ENCODE data around the gene CCNT2. TPM values are rescaled to one million over a fixed set of nuclear protein-coding genes. Genes with fewer than 3 reads are reported as not detected.
A peak's percentile ranks its signal among the peaks of the same experiment; 100 is the strongest.

The CCNT2 gene
- total RNA-seq, 6 experiments from 2014 or later, result 13.2 to 23.6 (median 17.5) TPM

DNA sequence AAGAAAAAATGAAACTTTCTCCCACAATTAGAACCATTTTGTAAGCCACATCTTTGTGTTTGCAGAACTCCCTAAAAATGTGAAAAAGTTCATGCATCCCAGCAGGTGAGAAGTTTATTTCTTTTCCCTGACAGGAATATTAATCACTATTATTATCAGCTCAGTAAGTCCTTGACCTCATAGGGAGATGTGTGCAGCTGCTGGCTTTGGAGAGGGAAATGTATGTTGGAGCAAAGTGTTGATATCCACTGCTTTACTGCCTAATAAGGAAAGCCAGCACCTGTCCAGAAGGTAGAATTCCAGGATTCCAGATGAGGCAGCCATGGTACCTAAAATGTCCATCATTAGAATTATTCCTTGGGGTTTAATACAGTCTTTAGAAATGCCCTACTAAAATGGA is 35.8 kb upstream of the CCNT2 start:
- Histone ChIP-seq H3K27ac (no peak overlapping the region), H3K9me3 (no peaks in the 10 kb centered on the region), H3K36me3 (peaks cover 0 to 57% (median 17%) of the 10 kb centered on the region in 4 donors), H3K27me3 (no peaks in the 10 kb centered on the region), H3K4me1 (no peaks in the 10 kb centered on the region), H3K4me3 (no peak overlapping the region)
- ATAC-seq (no peak), DNase-seq (no peak)
- TF ChIP-seq, protein P1, sequence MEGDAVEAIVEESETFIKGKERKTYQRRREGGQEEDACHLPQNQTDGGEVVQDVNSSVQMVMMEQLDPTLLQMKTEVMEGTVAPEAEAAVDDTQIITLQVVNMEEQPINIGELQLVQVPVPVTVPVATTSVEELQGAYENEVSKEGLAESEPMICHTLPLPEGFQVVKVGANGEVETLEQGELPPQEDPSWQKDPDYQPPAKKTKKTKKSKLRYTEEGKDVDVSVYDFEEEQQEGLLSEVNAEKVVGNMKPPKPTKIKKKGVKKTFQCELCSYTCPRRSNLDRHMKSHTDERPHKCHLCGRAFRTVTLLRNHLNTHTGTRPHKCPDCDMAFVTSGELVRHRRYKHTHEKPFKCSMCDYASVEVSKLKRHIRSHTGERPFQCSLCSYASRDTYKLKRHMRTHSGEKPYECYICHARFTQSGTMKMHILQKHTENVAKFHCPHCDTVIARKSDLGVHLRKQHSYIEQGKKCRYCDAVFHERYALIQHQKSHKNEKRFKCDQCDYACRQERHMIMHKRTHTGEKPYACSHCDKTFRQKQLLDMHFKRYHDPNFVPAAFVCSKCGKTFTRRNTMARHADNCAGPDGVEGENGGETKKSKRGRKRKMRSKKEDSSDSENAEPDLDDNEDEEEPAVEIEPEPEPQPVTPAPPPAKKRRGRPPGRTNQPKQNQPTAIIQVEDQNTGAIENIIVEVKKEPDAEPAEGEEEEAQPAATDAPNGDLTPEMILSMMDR (IDR thresholded peaks at IDR 0.05), result no peak
- TF ChIP-seq POLR2A (IDR thresholded peaks at IDR 0.05), result no peak
- intact Hi-C loops (cut with DNase I), result no loop called here

DNA sequence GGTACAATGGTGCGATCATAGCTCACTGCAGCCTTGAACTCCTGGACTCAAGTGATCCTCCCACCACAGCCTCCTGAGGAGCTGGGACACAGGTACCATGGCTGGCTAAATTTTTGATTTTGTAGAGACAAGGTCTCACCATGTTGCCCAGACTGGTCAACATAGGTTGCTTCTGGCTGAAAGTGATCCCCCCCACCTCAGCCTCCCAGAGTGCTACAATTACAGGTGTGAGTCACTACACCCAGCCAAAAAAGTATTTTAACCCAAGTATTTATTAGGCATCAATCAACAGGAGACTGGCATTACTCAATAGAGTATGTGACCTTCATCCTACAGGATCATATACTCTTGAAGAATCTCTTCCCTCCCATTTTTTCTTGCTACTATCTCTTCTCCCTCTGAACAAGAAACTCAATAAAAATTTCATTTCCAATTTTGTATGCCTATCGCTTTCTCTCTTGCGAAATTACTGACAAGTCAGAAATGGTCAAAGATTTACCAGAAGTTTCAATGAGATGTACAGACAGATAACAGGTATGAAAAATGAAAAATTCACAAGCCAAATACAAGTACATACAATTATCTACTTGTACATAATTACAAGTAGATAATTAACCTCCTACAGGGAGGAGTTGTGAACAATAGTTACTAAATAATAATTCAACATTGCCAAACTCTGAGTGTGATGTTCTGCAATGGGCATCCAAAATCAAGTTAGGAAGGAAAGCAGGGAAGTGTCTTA is 34.9 kb upstream of the CCNT2 start:
- Histone ChIP-seq H3K36me3 (peaks cover 0 to 49% (median 14%) of the 10 kb centered on the region in 4 donors), H3K27ac (peak overlapping the region in 1 of 3 donors; percentile 21), H3K27me3 (no peaks in the 10 kb centered on the region), H3K9me3 (no peaks in the 10 kb centered on the region), H3K4me1 (no peaks in the 10 kb centered on the region), H3K4me3 (no peak overlapping the region)
- 58% methylated on average over 3 of the region's 3 CpGs for WGBS (ENCODE audit: insufficient coverage, low coverage, low lambda C conversion rate, missing lambda C conversion rate)
- DNase-seq, result no peak
- TF ChIP-seq, protein P1 (IDR thresholded peaks at IDR 0.05), result no peak
- no peak for TF ChIP-seq POLR2A (IDR thresholded peaks at IDR 0.05)
- intact Hi-C loops (cut with DNase I), result no loop called here
- ATAC-seq, result peak in 3 of 4 donors; percentile 7 to 24 (median 16)

DNA sequence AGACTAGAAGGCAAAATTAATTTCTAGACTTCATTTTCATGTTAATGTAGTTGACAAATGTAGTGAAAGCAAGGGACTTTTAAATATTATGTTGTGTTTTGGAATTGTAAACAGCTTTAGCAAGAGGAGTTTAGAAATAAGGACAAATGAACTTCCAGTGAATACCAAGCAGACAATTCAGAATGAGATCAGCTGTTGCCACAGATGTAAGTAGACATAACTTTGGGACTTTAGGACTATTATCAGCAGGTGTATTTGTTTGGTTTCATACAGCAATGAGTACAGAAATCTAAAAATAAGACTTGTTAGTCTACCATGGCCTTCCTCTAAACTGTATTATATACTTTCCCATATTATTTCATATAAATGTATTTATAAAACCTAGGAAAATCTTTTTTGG is 34.2 kb upstream of the CCNT2 start:
- no peak for TF ChIP-seq POLR2A (IDR thresholded peaks at IDR 0.05)
- TF ChIP-seq, protein P1 (IDR thresholded peaks at IDR 0.05), result no peak
- peak in 2 of 4 donors; percentile 64 to 77 for ATAC-seq
- intact Hi-C loops (cut with DNase I), result no loop called here

DNA sequence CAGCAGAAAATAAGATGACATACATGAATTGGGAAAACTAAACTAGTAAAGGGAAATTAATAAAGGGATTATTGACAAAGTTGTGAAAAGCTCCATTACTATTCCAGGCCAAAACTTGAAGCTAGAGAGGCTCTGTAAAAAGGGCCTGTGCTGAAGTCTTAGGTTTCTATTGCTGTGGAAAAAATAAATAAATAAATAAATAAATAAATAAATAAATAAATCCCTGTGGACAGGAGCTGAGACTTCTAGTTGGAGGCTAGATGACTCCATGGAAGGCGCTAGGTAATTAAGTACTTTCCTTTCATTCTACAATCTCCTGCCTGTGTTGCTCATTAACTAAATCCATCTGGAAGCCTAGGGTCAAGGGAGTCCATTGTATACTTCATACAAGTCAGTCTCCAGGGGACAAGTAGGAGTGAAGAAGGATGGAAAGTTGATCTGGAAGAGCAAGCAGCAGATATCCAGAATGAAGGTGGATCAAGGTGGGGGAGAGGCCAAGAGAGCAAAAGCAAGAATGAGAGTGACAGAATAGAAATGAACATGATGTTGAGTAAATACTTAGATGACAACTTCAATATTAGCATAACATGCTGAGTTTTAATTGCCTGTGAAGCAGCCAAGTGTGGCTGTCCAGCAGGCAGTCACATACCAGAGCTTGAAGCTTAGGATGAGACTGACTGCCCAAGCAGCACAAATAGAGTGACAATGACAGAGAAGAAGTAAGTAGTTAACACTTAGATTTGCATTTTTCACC is 26.2 kb upstream of the CCNT2 start:
- no peaks in the 10 kb centered on the region for H3K9me3 ChIP-seq
- H3K36me3 ChIP-seq, result peaks cover 0 to 4% (median under 1%) of the 10 kb centered on the region in 4 donors
- WGBS (ENCODE audit: insufficient coverage, low coverage, low lambda C conversion rate, missing lambda C conversion rate), result 100% methylated on average over 1 of the region's 1 CpG
- H3K4me3 ChIP-seq, result no peak overlapping the region
- TF ChIP-seq, protein P1 (IDR thresholded peaks at IDR 0.05), result no peak
- TF ChIP-seq POLR2A (IDR thresholded peaks at IDR 0.05), result no peak
- no peaks in the 10 kb centered on the region for H3K4me1 ChIP-seq
- no peak overlapping the region for H3K27ac ChIP-seq
- intact Hi-C loops (cut with DNase I), result no loop called here
- peak in 2 of 4 donors; percentile 22 to 27 for ATAC-seq
- H3K27me3 ChIP-seq, result no peaks in the 10 kb centered on the region
- DNase-seq, result no peak

More for the DNA sequence above, 34.2 kb upstream of the CCNT2 start:
- Histone ChIP-seq H3K4me1 (no peaks in the 10 kb centered on the region), H3K4me3 (no peak overlapping the region), H3K9me3 (no peaks in the 10 kb centered on the region), H3K27me3 (no peaks in the 10 kb centered on the region), H3K36me3 (peaks cover 0 to 44% (median 12%) of the 10 kb centered on the region in 4 donors), H3K27ac (peak overlapping the region in 1 of 3 donors; percentile 21)
- no peak for DNase-seq
